HG03571 (cell line): ENCODE measurements around the gene TMPRSS9.
"Not testable (repeated sequence)": the region's sequence is repeated elsewhere in the genome, so short reads cannot be mapped to it uniquely, and the experiment has no call there.

Experiments
- ATAC-seq: cut with Tn5 transposase; IDR thresholded peaks from one replicate; pipeline ENCODE4 v1.9.1; 2021; ENCODE audit not compliant: unreplicated experiment

Gene TMPRSS9

GRCh38 chr19:2454962-2455850, 95.1 kb downstream of the TMPRSS9 start:
- ATAC-seq: no peak

- ATAC-seq: no peak
Observed at GRCh38 chr19:2455851-2456570, 95.9 kb downstream of the TMPRSS9 start.

GRCh38 chr19:2457394-2458037, 97.5 kb downstream of the TMPRSS9 start:
- ATAC-seq: no peak

- ATAC-seq: no peak
Observed at GRCh38 chr19:2458054-2458453, 98.0 kb downstream of the TMPRSS9 start.

GRCh38 chr19:2458776-2459175, 98.7 kb downstream of the TMPRSS9 start:
- ATAC-seq: not testable (repeated sequence)

- ATAC-seq: no peak
Observed at GRCh38 chr19:2460245-2460644, 100.2 kb downstream of the TMPRSS9 start.

- no peak for ATAC-seq
Observed at GRCh38 chr19:2461751-2462634, 101.9 kb downstream of the TMPRSS9 start.

GRCh38 chr19:2462635-2463421, 102.8 kb downstream of the TMPRSS9 start:
- ATAC-seq: no peak

- not testable (repeated sequence) for ATAC-seq
Observed at GRCh38 chr19:2463694-2464093, 103.6 kb downstream of the TMPRSS9 start.

GRCh38 chr19:2464389-2464788, 104.3 kb downstream of the TMPRSS9 start:
- no peak for ATAC-seq

- no peak for ATAC-seq
Observed at GRCh38 chr19:2468596-2468995, 108.5 kb downstream of the TMPRSS9 start.

GRCh38 chr19:2469102-2469914, 109.2 kb downstream of the TMPRSS9 start:
- ATAC-seq: no peak

- ATAC-seq: not testable (repeated sequence)
Observed at GRCh38 chr19:2469915-2470200, 109.8 kb downstream of the TMPRSS9 start.

- ATAC-seq: no peak
Observed at GRCh38 chr19:2474232-2475017, 114.4 kb downstream of the TMPRSS9 start.

GRCh38 chr19:2475018-2475701, 115.1 kb downstream of the TMPRSS9 start:
- no peak for ATAC-seq
